HEK293 (cell line): ENCODE measurements around the gene WDR88.
A peak's percentile ranks its signal among the peaks of the same experiment; 100 is the strongest.

Experiments used
- CTCF ChIA-PET: fragments of 350-600 bp; formaldehyde crosslinking; extraction: SDS; loops from one replicate; lab custom pipeline; 2021; ENCODE audit warnings: antibody characterized with exemption; lab: Yijun Ruan, JAX
- POLR2A ChIA-PET: fragments of 300-600 bp; formaldehyde crosslinking; extraction: SDS; loops from one replicate; lab custom pipeline; 2020; ENCODE audit warnings: antibody characterized with exemption, inconsistent platforms; lab: Yijun Ruan, JAX
- H3K27ac ChIP-seq: fragments of 200-500 bp; sonication (Bioruptor generic); 2 replicates; pipeline ENCODE4 v1.5.1; 2014; ENCODE audit warnings: low read depth, low read length, control low read depth, inconsistent platforms; ENCODE audit errors: extremely low read depth
- H3K36me3 ChIP-seq, 2 experiments: fragments of 200-500 bp in 1 of 2; sonication (Bioruptor generic) in 1 of 2; 1 replicate in 1 of 2; 2 replicates in 1 of 2; pipeline ENCODE4 v1.5.1; 2014 to 2017; ENCODE audit warnings: inconsistent platforms in 2 of 2, low read length in 2 of 2; ENCODE audit not compliant: control insufficient read depth in 2 of 2, insufficient read depth in 1 of 2
- H3K4me1 ChIP-seq: fragments of 200-500 bp; sonication (Bioruptor generic); 2 replicates; pipeline ENCODE4 v1.5.1; 2014; ENCODE audit warnings: mild to moderate bottlenecking, low read length, inconsistent platforms; ENCODE audit not compliant: control insufficient read depth, insufficient read depth
- H3K4me3 ChIP-seq: 2 replicates; pipeline ENCODE4 v1.5.1; 2011; ENCODE audit warnings: low read depth, mild to moderate bottlenecking, control low read depth, low read length, moderate library complexity
- H3K9me3 ChIP-seq: fragments of 200-500 bp; sonication (Bioruptor generic); 2 replicates; pipeline ENCODE4 v1.5.1; 2014; ENCODE audit warnings: low read depth, low read length, inconsistent platforms; ENCODE audit not compliant: control insufficient read depth, insufficient read depth
- BCL11B ChIP-seq: fragments of 450-650 bp; formaldehyde crosslinking; IDR thresholded peaks from 2 replicates; pipeline ENCODE4 v1.5.1; 2016; ENCODE audit warnings: low read depth, missing biosample characterization, missing genetic modification characterization
- GFI1B ChIP-seq: fragments of 450-650 bp; formaldehyde crosslinking; IDR thresholded peaks from 2 replicates; pipeline ENCODE4 v1.5.1; 2016; ENCODE audit warnings: missing biosample characterization, missing genetic modification characterization
- GLI2 ChIP-seq: fragments of 450-650 bp; formaldehyde crosslinking; IDR thresholded peaks from 2 replicates; pipeline ENCODE4; 2017; ENCODE audit warnings: missing biosample characterization, missing genetic modification characterization, low read depth, borderline replicate concordance
- KLF1 ChIP-seq: fragments of 450-650 bp; formaldehyde crosslinking; IDR thresholded peaks from 2 replicates; pipeline ENCODE4 v1.5.1; 2016; ENCODE audit warnings: missing biosample characterization, missing genetic modification characterization
- SCRT2 ChIP-seq: fragments of 450-650 bp; formaldehyde crosslinking; IDR thresholded peaks from 2 replicates; pipeline ENCODE4 v1.5.1; 2016; ENCODE audit warnings: missing biosample characterization, missing genetic modification characterization
- ZBTB21 ChIP-seq: fragments of 450-650 bp; formaldehyde crosslinking; IDR thresholded peaks from 2 replicates; pipeline ENCODE4 v1.5.1; 2017; ENCODE audit warnings: missing biosample characterization, missing genetic modification characterization
- ZBTB6 ChIP-seq: fragments of 450-650 bp; formaldehyde crosslinking; IDR thresholded peaks from 2 replicates; pipeline ENCODE4 v1.5.1; 2017; ENCODE audit warnings: missing biosample characterization, missing genetic modification characterization
- ZFP41 ChIP-seq: fragments of 450-650 bp; formaldehyde crosslinking; IDR thresholded peaks from 2 replicates; pipeline ENCODE4 v1.5.1; 2016; ENCODE audit warnings: missing biosample characterization, missing genetic modification characterization, borderline replicate concordance
- ZIC2 ChIP-seq: fragments of 450-650 bp; formaldehyde crosslinking; IDR thresholded peaks from 2 replicates; pipeline ENCODE4 v1.5.1; 2016; ENCODE audit warnings: missing biosample characterization, missing genetic modification characterization
- ZNF10 ChIP-seq: fragments of 450-650 bp; formaldehyde crosslinking; IDR thresholded peaks from 2 replicates; pipeline ENCODE4 v1.5.1; 2017; ENCODE audit warnings: missing biosample characterization, missing genetic modification characterization
- ZNF121 ChIP-seq: fragments of 450-650 bp; formaldehyde crosslinking; IDR thresholded peaks from 2 replicates; pipeline ENCODE4 v1.5.1; 2016; ENCODE audit warnings: missing biosample characterization, missing genetic modification characterization
- ZNF501 ChIP-seq: fragments of 450-650 bp; formaldehyde crosslinking; IDR thresholded peaks from 2 replicates; pipeline ENCODE4 v1.5.1; 2016; ENCODE audit warnings: missing biosample characterization, missing genetic modification characterization
- ZNF707 ChIP-seq: fragments of 450-650 bp; formaldehyde crosslinking; IDR thresholded peaks from 2 replicates; pipeline ENCODE4 v1.5.1; 2016; ENCODE audit warnings: missing biosample characterization, missing genetic modification characterization
- TF ChIP-seq, protein P1 (sequence below): fragments of 450-650 bp; formaldehyde crosslinking; IDR thresholded peaks from 2 replicates; pipeline ENCODE4 v1.5.1; 2016; ENCODE audit warnings: missing biosample characterization, missing genetic modification characterization, low read depth
- TF ChIP-seq, protein P2 (sequence below): fragments of 450-650 bp; formaldehyde crosslinking; IDR thresholded peaks from 2 replicates; pipeline ENCODE4 v1.5.1; 2016; ENCODE audit warnings: missing biosample characterization, missing genetic modification characterization

Gene WDR88

DNA sequence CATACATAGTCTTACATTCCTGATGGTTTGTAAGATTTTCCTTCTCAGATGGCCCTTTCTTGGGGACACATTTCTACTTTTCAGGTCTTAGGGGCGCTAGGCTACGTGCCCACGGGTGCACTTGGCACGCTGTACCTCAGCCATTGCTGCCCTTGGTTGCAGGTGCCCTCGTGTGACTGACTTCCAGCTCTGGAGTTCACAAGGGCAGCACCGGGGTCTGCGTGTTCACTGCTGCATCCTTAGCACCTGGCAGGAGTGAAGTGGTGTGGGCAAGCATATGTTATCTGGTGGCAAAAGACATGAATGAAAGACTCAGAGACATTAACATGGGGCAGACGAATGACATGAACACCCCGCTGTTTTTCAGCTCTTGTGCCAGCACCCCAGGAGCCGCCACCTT lies 13.3 kb upstream of the WDR88 start:
- H3K4me3 ChIP-seq, result no peak overlapping the region
- peaks cover 36 to 95% of the 10 kb centered on the region in 2 experiments for H3K36me3 ChIP-seq
- no peaks in the 10 kb centered on the region; the same call in 1 of the 2 replicates for H3K9me3 ChIP-seq
- POLR2A ChIA-PET, result interaction anchor here (0.9 to 1.1 kb wide), 2 partner anchors 58 to 427 kb away, joined by 3 read pairs; partner anchors contain the start of gene NUDT19
- no peaks in the 10 kb centered on the region for H3K4me1 ChIP-seq
- no peak overlapping the region for H3K27ac ChIP-seq
- CTCF ChIA-PET, result interaction anchor here (0.6 to 14.2 kb wide), 31 partner anchors 9 to 519 kb away, joined by 3 to 335 read pairs (median 5); partner anchors contain the start of genes CEP89, FAAP24 and NUDT19
- no peak for TF ChIP-seq ZNF10 (tag by site-specific recombination)
- no peak for TF ChIP-seq KLF1 (tag by site-specific recombination)
- TF ChIP-seq, protein P1, sequence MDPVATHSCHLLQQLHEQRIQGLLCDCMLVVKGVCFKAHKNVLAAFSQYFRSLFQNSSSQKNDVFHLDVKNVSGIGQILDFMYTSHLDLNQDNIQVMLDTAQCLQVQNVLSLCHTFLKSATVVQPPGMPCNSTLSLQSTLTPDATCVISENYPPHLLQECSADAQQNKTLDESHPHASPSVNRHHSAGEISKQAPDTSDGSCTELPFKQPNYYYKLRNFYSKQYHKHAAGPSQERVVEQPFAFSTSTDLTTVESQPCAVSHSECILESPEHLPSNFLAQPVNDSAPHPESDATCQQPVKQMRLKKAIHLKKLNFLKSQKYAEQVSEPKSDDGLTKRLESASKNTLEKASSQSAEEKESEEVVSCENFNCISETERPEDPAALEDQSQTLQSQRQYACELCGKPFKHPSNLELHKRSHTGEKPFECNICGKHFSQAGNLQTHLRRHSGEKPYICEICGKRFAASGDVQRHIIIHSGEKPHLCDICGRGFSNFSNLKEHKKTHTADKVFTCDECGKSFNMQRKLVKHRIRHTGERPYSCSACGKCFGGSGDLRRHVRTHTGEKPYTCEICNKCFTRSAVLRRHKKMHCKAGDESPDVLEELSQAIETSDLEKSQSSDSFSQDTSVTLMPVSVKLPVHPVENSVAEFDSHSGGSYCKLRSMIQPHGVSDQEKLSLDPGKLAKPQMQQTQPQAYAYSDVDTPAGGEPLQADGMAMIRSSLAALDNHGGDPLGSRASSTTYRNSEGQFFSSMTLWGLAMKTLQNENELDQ (tag by site-specific recombination), result no peak
- no peak for TF ChIP-seq ZBTB6 (tag by site-specific recombination)
- TF ChIP-seq ZNF501 (tag by site-specific recombination), result no peak
- no peak for TF ChIP-seq GLI2 (tag by site-specific recombination)
- no peak for TF ChIP-seq ZFP41 (tag by site-specific recombination)
- TF ChIP-seq, protein P2, sequence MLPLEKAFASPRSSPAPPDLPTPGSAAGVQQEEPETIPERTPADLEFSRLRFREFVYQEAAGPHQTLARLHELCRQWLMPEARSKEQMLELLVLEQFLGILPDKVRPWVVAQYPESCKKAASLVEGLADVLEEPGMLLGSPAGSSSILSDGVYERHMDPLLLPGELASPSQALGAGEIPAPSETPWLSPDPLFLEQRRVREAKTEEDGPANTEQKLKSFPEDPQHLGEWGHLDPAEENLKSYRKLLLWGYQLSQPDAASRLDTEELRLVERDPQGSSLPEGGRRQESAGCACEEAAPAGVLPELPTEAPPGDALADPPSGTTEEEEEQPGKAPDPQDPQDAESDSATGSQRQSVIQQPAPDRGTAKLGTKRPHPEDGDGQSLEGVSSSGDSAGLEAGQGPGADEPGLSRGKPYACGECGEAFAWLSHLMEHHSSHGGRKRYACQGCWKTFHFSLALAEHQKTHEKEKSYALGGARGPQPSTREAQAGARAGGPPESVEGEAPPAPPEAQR, result no peak
- TF ChIP-seq BCL11B (tag by site-specific recombination), result no peak
- TF ChIP-seq GFI1B (tag by site-specific recombination), result no peak

GRCh38 chr19:33124207-33125098 lies 7.5 kb upstream of the WDR88 start:
- Histone ChIP-seq H3K4me1 (peaks cover 4% of the 10 kb centered on the region), H3K27ac (no peak overlapping the region), H3K4me3 (no peak overlapping the region), H3K36me3 (peaks cover 21 to 95% of the 10 kb centered on the region in 2 experiments), H3K9me3 (no peaks in the 10 kb centered on the region)
- ChIA-PET POLR2A (interaction anchor here (0.7 kb wide), 1 partner anchor 10 kb away, joined by 3 read pairs; no protein-coding TSS in a partner anchor), CTCF (interaction anchor here (0.6 to 15.4 kb wide), 37 partner anchors 9 to 1838 kb away, joined by 3 to 335 read pairs (median 4); partner anchors contain the start of genes CEP89, FAAP24 and GPATCH1)
- no peak for TF ChIP-seq ZNF707 (tag by site-specific recombination)
- peak; percentile 90 for TF ChIP-seq ZNF121
- peak; percentile 46; the same call in 1 of the 2 replicates for TF ChIP-seq ZIC2 (tag by site-specific recombination)
- 0 out of 2 replicates have a peak, but pooled peaks have one; percentile 21 for TF ChIP-seq SCRT2 (tag by site-specific recombination)
- 0 out of 2 replicates have a peak, but pooled peaks have one; percentile 9 for TF ChIP-seq ZBTB21 (tag by site-specific recombination)
